ENCODE measurements around the gene SLC22A23.

DNA sequence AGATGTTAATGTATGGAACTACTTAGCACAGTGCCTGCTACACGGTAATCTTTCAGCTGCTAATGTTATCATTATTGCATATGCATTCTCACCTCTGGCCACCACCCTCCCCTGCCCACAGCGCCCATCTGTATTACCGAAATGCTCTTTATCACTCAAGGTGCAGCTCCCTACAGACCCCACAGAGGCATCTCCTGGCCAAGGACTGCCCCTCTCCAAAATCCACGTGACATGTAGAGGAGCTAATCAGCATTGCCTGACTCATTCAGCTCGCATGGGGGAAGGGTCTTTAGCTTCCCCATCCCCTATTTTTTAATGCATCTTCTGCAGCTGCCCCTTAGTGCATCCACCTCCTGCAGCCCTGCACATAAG is 41.8 kb downstream of the SLC22A23 start:
- no peak for TF ChIP-seq POLR2A (IDR thresholded peaks at IDR 0.05; ENCODE audit: low read depth)
- no peak for TF ChIP-seq CTCF (IDR thresholded peaks at IDR 0.05)

All from esophagus muscularis mucosa (tissue), 3 donors.